Neural progenitor cell (in vitro differentiated cells): Measurements from ENCODE around the gene NKAIN1. TPM values are rescaled to one million over a fixed set of nuclear protein-coding genes. Genes with fewer than 3 reads are reported as not detected.

Source experiments
- DNase-seq: peaks from one replicate; pipeline ENCODE4 v3.0.0-alpha.2; 2016; ENCODE audit warnings: low spot score
- H2AFZ ChIP-seq: fragments of 200-600 bp; sonication (generic); replicated peaks from 2 replicates; pipeline ENCODE4 v1.6.1; 2016; ENCODE audit warnings: antibody characterized with exemption
- H3F3A ChIP-seq: fragments of 200-600 bp; sonication (generic); 2 replicates; pipeline ENCODE4 v1.6.1; 2016; ENCODE audit warnings: antibody characterized with exemption, low read depth
- H3K27ac ChIP-seq: fragments of 200-600 bp; sonication (generic); 2 replicates; pipeline ENCODE4 v1.5.1; 2016; ENCODE audit warnings: mild to moderate bottlenecking
- H3K27me3 ChIP-seq: fragments of 200-600 bp; sonication (generic); 2 replicates; pipeline ENCODE4 v1.6.1; 2016; ENCODE audit warnings: mild to moderate bottlenecking, moderate library complexity
- H3K36me3 ChIP-seq: fragments of 200-600 bp; sonication (generic); 2 replicates; pipeline ENCODE4 v1.5.1; 2016
- H3K4me1 ChIP-seq: fragments of 200-600 bp; sonication (generic); 2 replicates; pipeline ENCODE4 v1.6.1; 2016; ENCODE audit warnings: mixed run types
- H3K4me2 ChIP-seq: fragments of 200-600 bp; sonication (generic); 2 replicates; pipeline ENCODE4 v1.6.1; 2016
- H3K4me3 ChIP-seq: fragments of 200-600 bp; sonication (generic); 2 replicates; pipeline ENCODE4 v1.5.1; 2016
- H3K79me2 ChIP-seq: fragments of 200-600 bp; sonication (generic); 2 replicates; pipeline ENCODE4 v1.6.1; 2016; ENCODE audit warnings: low read depth
- H3K9ac ChIP-seq: fragments of 200-600 bp; sonication (generic); 2 replicates; pipeline ENCODE4 v1.6.1; 2016
- H3K9me3 ChIP-seq: fragments of 200-600 bp; sonication (generic); 2 replicates; pipeline ENCODE4 v1.5.1; 2016; ENCODE audit warnings: low read depth
- H4K20me1 ChIP-seq: fragments of 200-600 bp; sonication (generic); 2 replicates; pipeline ENCODE4 v1.6.1; 2016; ENCODE audit warnings: low read depth
- H3K27ac Mint-ChIP-seq: 3 replicates; pipeline ENCODE4 v1.8.0; 2021; ENCODE audit warnings: mixed read lengths
- H3K27me3 Mint-ChIP-seq: 2 replicates; pipeline ENCODE4 v1.8.0; 2022; ENCODE audit warnings: low read depth, mild to moderate bottlenecking, inconsistent platforms, moderate library complexity, mixed read lengths; ENCODE audit not compliant: insufficient read depth
- H3K36me3 Mint-ChIP-seq: 3 replicates; pipeline ENCODE4 v1.8.0; 2021; ENCODE audit warnings: mixed read lengths
- H3K4me1 Mint-ChIP-seq: 3 replicates; pipeline ENCODE4 v1.8.0; 2021; ENCODE audit warnings: mixed read lengths
- H3K4me3 Mint-ChIP-seq: 3 replicates; pipeline ENCODE4 v1.8.0; 2021; ENCODE audit warnings: mild to moderate bottlenecking, moderate library complexity, mixed read lengths
- H3K9me3 Mint-ChIP-seq: 3 replicates; pipeline ENCODE4 v1.8.0; 2020; ENCODE audit warnings: mixed read lengths
- EZH2 ChIP-seq: fragments of 200-600 bp; sonication (generic); IDR thresholded peaks from 2 replicates; pipeline ENCODE4 v1.6.1; 2017; ENCODE audit warnings: antibody characterized with exemption, mild to moderate bottlenecking, moderate library complexity
- EZH2phosphoT487 ChIP-seq: fragments of 200-600 bp; sonication (generic); IDR thresholded peaks from 2 replicates; pipeline ENCODE4 v1.6.1; 2017; ENCODE audit warnings: antibody characterized with exemption
- total RNA-seq: library from RNA; depleted of rRNA; stranded (reverse); fragments of >200 nt; gene quantifications from 2 replicates; pipeline ENCODE4 v1.2.3, GENCODE V29; 2015; ENCODE audit warnings: low replicate concordance
- TF ChIP-seq, protein P1 (sequence below): fragments of 200-600 bp; sonication (generic); IDR thresholded peaks from 2 replicates; pipeline ENCODE4 v1.5.1; 2017; ENCODE audit warnings: antibody characterized with exemption, mild to moderate bottlenecking

NKAIN1 gene
- total RNA-seq, 1 donor from 2014 or later, result 14.5 TPM

DNA sequence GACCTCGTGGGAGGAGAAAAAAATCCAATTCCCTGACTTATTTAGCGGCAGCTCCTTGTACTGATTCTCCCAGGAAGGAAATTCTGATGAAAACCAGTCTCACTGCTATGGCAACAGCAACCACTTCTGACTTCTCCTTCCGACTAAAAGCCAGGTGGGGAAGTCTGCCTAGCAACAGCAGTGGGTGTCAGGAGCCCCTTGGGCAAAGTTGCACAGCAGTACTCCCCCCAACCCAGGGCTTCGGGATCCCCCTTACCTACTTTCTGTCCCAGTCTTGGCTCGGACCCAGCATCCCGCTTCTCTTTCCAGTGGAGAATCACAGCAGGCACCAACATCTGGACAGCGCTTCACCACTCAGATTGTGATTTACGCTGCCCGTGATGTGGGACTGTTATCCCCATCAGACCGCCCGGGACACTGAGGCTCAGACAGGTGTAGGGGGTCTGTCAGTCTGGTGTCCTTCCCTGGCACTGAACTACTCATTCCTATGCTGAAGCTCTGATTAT, 24.6 kb downstream of the NKAIN1 start:
- no peak for TF ChIP-seq EZH2
- Mint-ChIP-seq H3K27ac (peak overlapping the region; percentile 90), H3K4me1 (peaks cover 39% of the 10 kb centered on the region), H3K4me3 (no peak overlapping the region), H3K9me3 (peaks cover 14% of the 10 kb centered on the region), H3K27me3 (peaks cover 2% of the 10 kb centered on the region), H3K36me3 (peaks cover 9% of the 10 kb centered on the region)
- H3K9ac ChIP-seq, result no peak overlapping the region
- no peak overlapping the region for H3K4me2 ChIP-seq
- H3K4me3 ChIP-seq, result no peak overlapping the region
- DNase-seq, result no peak
- no peak overlapping the region for H2AFZ ChIP-seq
- peaks cover 16% of the 10 kb centered on the region for H3K4me1 ChIP-seq
- H3K36me3 ChIP-seq, result no peaks in the 10 kb centered on the region
- no peaks in the 10 kb centered on the region for H3K79me2 ChIP-seq
- no peak overlapping the region for H3K27ac ChIP-seq
- H3K9me3 ChIP-seq, result no peaks in the 10 kb centered on the region
- peaks cover 10% of the 10 kb centered on the region for H4K20me1 ChIP-seq
- no peaks in the 10 kb centered on the region for H3K27me3 ChIP-seq
- peaks cover 13% of the 10 kb centered on the region for H3F3A ChIP-seq

DNA sequence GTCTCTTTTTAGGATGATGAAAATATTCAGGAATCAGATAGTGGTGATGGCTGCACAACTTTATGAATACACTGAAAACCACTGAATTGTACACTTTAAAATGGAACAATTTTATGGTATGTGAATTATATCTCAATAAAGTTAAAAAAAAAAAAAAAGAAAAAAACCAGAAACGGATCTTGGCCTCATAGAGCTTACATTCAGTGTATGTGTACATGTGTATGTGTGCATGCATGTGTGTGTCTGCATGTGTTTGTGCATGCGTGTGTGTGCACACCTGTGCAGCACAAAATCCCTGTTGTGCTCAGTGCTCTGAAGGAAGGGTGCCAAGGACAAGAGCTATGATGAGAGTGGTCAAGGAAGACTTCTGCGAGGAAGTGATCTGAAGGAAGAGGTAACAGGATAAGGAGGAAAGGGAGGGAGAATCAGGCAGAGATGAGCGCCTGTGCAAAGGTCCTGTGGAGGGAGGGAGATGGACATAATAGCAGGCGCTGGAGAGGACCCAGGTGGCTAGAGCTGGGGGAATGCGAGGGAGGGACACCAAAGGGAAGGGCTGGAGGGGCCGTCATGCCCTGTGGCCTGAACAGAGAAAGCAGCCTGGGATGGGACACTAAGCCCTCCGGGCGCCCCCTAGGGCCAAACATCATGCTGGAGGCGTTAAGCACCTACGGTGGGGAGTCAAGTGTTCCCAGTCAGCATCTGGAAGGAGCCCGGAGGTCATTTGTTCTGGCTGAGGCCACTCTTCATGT, 25.2 kb downstream of the NKAIN1 start:
- no peaks in the 10 kb centered on the region for H3K36me3 ChIP-seq
- H3K27ac ChIP-seq, result no peak overlapping the region
- H2AFZ ChIP-seq, result no peak overlapping the region
- TF ChIP-seq, protein P1, sequence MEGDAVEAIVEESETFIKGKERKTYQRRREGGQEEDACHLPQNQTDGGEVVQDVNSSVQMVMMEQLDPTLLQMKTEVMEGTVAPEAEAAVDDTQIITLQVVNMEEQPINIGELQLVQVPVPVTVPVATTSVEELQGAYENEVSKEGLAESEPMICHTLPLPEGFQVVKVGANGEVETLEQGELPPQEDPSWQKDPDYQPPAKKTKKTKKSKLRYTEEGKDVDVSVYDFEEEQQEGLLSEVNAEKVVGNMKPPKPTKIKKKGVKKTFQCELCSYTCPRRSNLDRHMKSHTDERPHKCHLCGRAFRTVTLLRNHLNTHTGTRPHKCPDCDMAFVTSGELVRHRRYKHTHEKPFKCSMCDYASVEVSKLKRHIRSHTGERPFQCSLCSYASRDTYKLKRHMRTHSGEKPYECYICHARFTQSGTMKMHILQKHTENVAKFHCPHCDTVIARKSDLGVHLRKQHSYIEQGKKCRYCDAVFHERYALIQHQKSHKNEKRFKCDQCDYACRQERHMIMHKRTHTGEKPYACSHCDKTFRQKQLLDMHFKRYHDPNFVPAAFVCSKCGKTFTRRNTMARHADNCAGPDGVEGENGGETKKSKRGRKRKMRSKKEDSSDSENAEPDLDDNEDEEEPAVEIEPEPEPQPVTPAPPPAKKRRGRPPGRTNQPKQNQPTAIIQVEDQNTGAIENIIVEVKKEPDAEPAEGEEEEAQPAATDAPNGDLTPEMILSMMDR, result peak; percentile 52
- TF ChIP-seq EZH2phosphoT487, result no peak
- no peaks in the 10 kb centered on the region for H3K27me3 ChIP-seq
- peaks cover 16% of the 10 kb centered on the region for H3K4me1 ChIP-seq
- peak overlapping the region; percentile 37 for H3K4me3 Mint-ChIP-seq
- H3K4me3 ChIP-seq, result no peak overlapping the region
- peaks cover 10% of the 10 kb centered on the region for H4K20me1 ChIP-seq
- peaks cover 2% of the 10 kb centered on the region for H3K27me3 Mint-ChIP-seq
- peaks cover 13% of the 10 kb centered on the region for H3F3A ChIP-seq
- peaks cover 44% of the 10 kb centered on the region for H3K4me1 Mint-ChIP-seq
- H3K36me3 Mint-ChIP-seq, result peaks cover 9% of the 10 kb centered on the region
- no peak overlapping the region for H3K9ac ChIP-seq
- peaks cover 14% of the 10 kb centered on the region for H3K9me3 Mint-ChIP-seq
- H3K27ac Mint-ChIP-seq, result no peak overlapping the region
- H3K9me3 ChIP-seq, result no peaks in the 10 kb centered on the region
- peak; percentile 74 for DNase-seq
- H3K79me2 ChIP-seq, result no peaks in the 10 kb centered on the region
- H3K4me2 ChIP-seq, result no peak overlapping the region

GRCh38 chr1:31208361-31208945, 31.2 kb downstream of the NKAIN1 start:
- Histone ChIP-seq H3K36me3 (no peaks in the 10 kb centered on the region), H3K79me2 (no peaks in the 10 kb centered on the region), H3K27me3 (no peaks in the 10 kb centered on the region), H3K27ac (no peak overlapping the region), H3K4me1 (no peaks in the 10 kb centered on the region), H3K9me3 (no peaks in the 10 kb centered on the region), H3K4me3 (no peak overlapping the region), H2AFZ (no peak overlapping the region), H3K4me2 (no peak overlapping the region), H4K20me1 (no peaks in the 10 kb centered on the region), H3K9ac (no peak overlapping the region), H3F3A (peaks cover 3% of the 10 kb centered on the region)
- DNase-seq, result no peak
- no peak overlapping the region for H3K4me3 Mint-ChIP-seq
- H3K27me3 Mint-ChIP-seq, result peaks cover 11% of the 10 kb centered on the region
- peaks cover 26% of the 10 kb centered on the region for H3K4me1 Mint-ChIP-seq
- peak overlapping the region; percentile 90 for H3K27ac Mint-ChIP-seq
- H3K36me3 Mint-ChIP-seq, result peaks cover 11% of the 10 kb centered on the region
- TF ChIP-seq EZH2phosphoT487 (no peak), EZH2 (no peak)
- TF ChIP-seq, protein P1, result no peak
- H3K9me3 Mint-ChIP-seq, result peaks cover 14% of the 10 kb centered on the region

- no peak for DNase-seq
- Histone ChIP-seq H3K79me2 (no peaks in the 10 kb centered on the region), H3K9ac (no peak overlapping the region), H2AFZ (no peak overlapping the region), H3F3A (peaks cover 3% of the 10 kb centered on the region), H3K4me2 (no peak overlapping the region), H3K27me3 (no peaks in the 10 kb centered on the region), H4K20me1 (no peaks in the 10 kb centered on the region), H3K36me3 (no peaks in the 10 kb centered on the region), H3K4me1 (no peaks in the 10 kb centered on the region), H3K27ac (no peak overlapping the region), H3K9me3 (no peaks in the 10 kb centered on the region), H3K4me3 (no peak overlapping the region)
- Mint-ChIP-seq H3K4me1 (peaks cover 26% of the 10 kb centered on the region), H3K9me3 (peaks cover 10% of the 10 kb centered on the region), H3K27ac (no peak overlapping the region), H3K27me3 (peaks cover 11% of the 10 kb centered on the region), H3K4me3 (no peak overlapping the region), H3K36me3 (peaks cover 11% of the 10 kb centered on the region)
- TF ChIP-seq, protein P1, result no peak
- TF ChIP-seq EZH2 (no peak), EZH2phosphoT487 (no peak)
Measured at GRCh38 chr1:31207569-31207968, 32.1 kb downstream of the NKAIN1 start.
